ENCODE measurements around the gene EIF2AK2. TPM values are rescaled to one million over a fixed set of nuclear protein-coding genes. Genes with fewer than 3 reads are reported as not detected.

EIF2AK2 gene
- total RNA-seq, 4 donors from 2014 or later = 28.6 to 41.7 (median 31.0) TPM

GRCh38 chr2:37117566-37117965 is 39.2 kb downstream of the EIF2AK2 start:
- H3K4me3 ChIP-seq (replicated peaks in 1 of 3) = no peak overlapping the region
- no peaks in the 10 kb centered on the region for H3K9me3 ChIP-seq
- TF ChIP-seq POLR2A (IDR thresholded peaks at IDR 0.05) (no peak), CTCF (IDR thresholded peaks at IDR 0.05) (no peak)
- WGBS, 2 donors = 94 to 100% methylated on average over 1 of the region's 1 CpG
- intact Hi-C loops (cut with DNase I) = no loop called here
- H3K27ac ChIP-seq = no peak overlapping the region
- no peaks in the 10 kb centered on the region for H3K4me1 ChIP-seq
- DNase-seq = no peak
- peaks cover 15 to 39% of the 10 kb centered on the region in 2 donors for H3K36me3 ChIP-seq
- H3K27me3 ChIP-seq = no peaks in the 10 kb centered on the region

- TF ChIP-seq CTCF (IDR thresholded peaks at IDR 0.05) (no peak), POLR2A (IDR thresholded peaks at IDR 0.05) (no peak)
- H3K36me3 ChIP-seq = peaks cover 16 to 42% of the 10 kb centered on the region in 2 donors
- no peaks in the 10 kb centered on the region for H3K27me3 ChIP-seq
- no peaks in the 10 kb centered on the region for H3K4me1 ChIP-seq
- H3K27ac ChIP-seq = no peak overlapping the region
- WGBS, 2 donors = 77 to 100% methylated on average over 2 of the region's 2 CpGs
- intact Hi-C loops (cut with DNase I) = no loop called here
- DNase-seq = no peak
- H3K9me3 ChIP-seq = no peaks in the 10 kb centered on the region
- no peak overlapping the region for H3K4me3 ChIP-seq (replicated peaks in 1 of 3)
Observed at GRCh38 chr2:37111958-37112357, 44.8 kb downstream of the EIF2AK2 start.

GRCh38 chr2:37110306-37111212 is 46.2 kb downstream of the EIF2AK2 start:
- Histone ChIP-seq H3K27me3 (no peaks in the 10 kb centered on the region), H3K4me1 (no peaks in the 10 kb centered on the region), H3K4me3 (replicated peaks in 1 of 3) (no peak overlapping the region), H3K9me3 (no peaks in the 10 kb centered on the region), H3K27ac (no peak overlapping the region), H3K36me3 (peaks cover 30 to 42% of the 10 kb centered on the region in 2 donors)
- TF ChIP-seq CTCF (IDR thresholded peaks at IDR 0.05) (no peak), POLR2A (IDR thresholded peaks at IDR 0.05) (no peak)
- intact Hi-C loops (cut with DNase I) = no loop called here
- 93 to 97% methylated on average over 4 of the region's 4 CpGs for WGBS, 2 donors
- no peak for DNase-seq

- peaks cover 30 to 46% of the 10 kb centered on the region in 2 donors for H3K36me3 ChIP-seq
Observed at GRCh38 chr2:37109523-37109922, 47.3 kb downstream of the EIF2AK2 start.

More at GRCh38 chr2:37109523-37109922, 47.3 kb downstream of the EIF2AK2 start:
- no peak overlapping the region for H3K4me3 ChIP-seq (replicated peaks in 1 of 3)
- H3K4me1 ChIP-seq = no peaks in the 10 kb centered on the region
- H3K27me3 ChIP-seq = no peaks in the 10 kb centered on the region
- 97% methylated on average over 4 of the region's 4 CpGs for WGBS, 2 donors
- intact Hi-C loops (cut with DNase I) = no loop called here
- DNase-seq = no peak
- H3K9me3 ChIP-seq = no peaks in the 10 kb centered on the region
- no peak overlapping the region for H3K27ac ChIP-seq
- no peak for TF ChIP-seq POLR2A (IDR thresholded peaks at IDR 0.05)
- no peak for TF ChIP-seq CTCF (IDR thresholded peaks at IDR 0.05)
